ENCODE data around the gene P2RX1.
"Not testable (repeated sequence)": the region's sequence is repeated elsewhere in the genome, so short reads cannot be mapped to it uniquely, and the experiment has no call there.

P2RX1 gene

GRCh38 chr17:3952186-3952585, 35.9 kb upstream of the P2RX1 start:
- no peak for DNase-seq (ENCODE audit: extremely low read depth in 1 of 2, low read depth in 1 of 2)

GRCh38 chr17:3951420-3951819, 35.2 kb upstream of the P2RX1 start:
- no peak for DNase-seq (ENCODE audit: extremely low read depth in 1 of 2, low read depth in 1 of 2)

GRCh38 chr17:3951003-3951402, 34.7 kb upstream of the P2RX1 start:
- no peak for DNase-seq (ENCODE audit: extremely low read depth in 1 of 2, low read depth in 1 of 2)

GRCh38 chr17:3950584-3950983, 34.3 kb upstream of the P2RX1 start:
- no peak for DNase-seq (ENCODE audit: extremely low read depth in 1 of 2, low read depth in 1 of 2)

GRCh38 chr17:3949418-3949817, 33.2 kb upstream of the P2RX1 start:
- DNase-seq (ENCODE audit: extremely low read depth in 1 of 2, low read depth in 1 of 2) = no peak

GRCh38 chr17:3948551-3948950, 32.3 kb upstream of the P2RX1 start:
- not testable (repeated sequence) for DNase-seq (ENCODE audit: extremely low read depth in 1 of 2, low read depth in 1 of 2)

GRCh38 chr17:3947318-3947810, 31.1 kb upstream of the P2RX1 start:
- DNase-seq (ENCODE audit: extremely low read depth in 1 of 2, low read depth in 1 of 2) = no peak

GRCh38 chr17:3946711-3947235, 30.5 kb upstream of the P2RX1 start:
- no peak for DNase-seq (ENCODE audit: extremely low read depth in 1 of 2, low read depth in 1 of 2)

GRCh38 chr17:3944485-3945388, 28.5 kb upstream of the P2RX1 start:
- peak in 1 of 2 donors; percentile 23 for DNase-seq (ENCODE audit: extremely low read depth in 1 of 2, low read depth in 1 of 2)

GRCh38 chr17:3943240-3943891, 27.1 kb upstream of the P2RX1 start:
- DNase-seq (ENCODE audit: extremely low read depth in 1 of 2, low read depth in 1 of 2) = no peak

GRCh38 chr17:3940965-3941698, 24.9 kb upstream of the P2RX1 start:
- no peak for DNase-seq (ENCODE audit: extremely low read depth in 1 of 2, low read depth in 1 of 2)

- DNase-seq (ENCODE audit: extremely low read depth in 1 of 2, low read depth in 1 of 2) = no peak
Observed at GRCh38 chr17:3937359-3937758, 21.1 kb upstream of the P2RX1 start.

- no peak for DNase-seq (ENCODE audit: extremely low read depth in 1 of 2, low read depth in 1 of 2)
Observed at GRCh38 chr17:3935825-3936355, 19.6 kb upstream of the P2RX1 start.

GRCh38 chr17:3935140-3935542, 18.9 kb upstream of the P2RX1 start:
- DNase-seq (ENCODE audit: extremely low read depth in 1 of 2, low read depth in 1 of 2) = no peak

GRCh38 chr17:3929764-3930163, 13.5 kb upstream of the P2RX1 start:
- no peak for DNase-seq (ENCODE audit: extremely low read depth in 1 of 2, low read depth in 1 of 2)

GRCh38 chr17:3929181-3929580, 12.9 kb upstream of the P2RX1 start:
- DNase-seq (ENCODE audit: extremely low read depth in 1 of 2, low read depth in 1 of 2) = no peak

- no peak for DNase-seq (ENCODE audit: extremely low read depth in 1 of 2, low read depth in 1 of 2)
Observed at GRCh38 chr17:3928406-3928805, 12.1 kb upstream of the P2RX1 start.

GRCh38 chr17:3927628-3928340, 11.5 kb upstream of the P2RX1 start:
- no peak for DNase-seq (ENCODE audit: extremely low read depth in 1 of 2, low read depth in 1 of 2)

GRCh38 chr17:3926860-3927627, 10.8 kb upstream of the P2RX1 start:
- no peak for DNase-seq (ENCODE audit: extremely low read depth in 1 of 2, low read depth in 1 of 2)
